Ovary (tissue), 3 donors: ENCODE measurements around the gene KDELR3.

Experiments
- CTCF ChIP-seq, 3 donors: fragments of 450-650 bp in 2 of 3; fragments of 200-600 bp in 1 of 3; IDR thresholded peaks; one replicate each; pipeline versions ENCODE4 v1.5.1 to v1.8.0; 2016 to 2022; ENCODE audit warnings: antibody characterized with exemption in 3 of 3, mild to moderate bottlenecking in 1 of 3
- EP300 ChIP-seq: sonication (generic); formaldehyde crosslinking; IDR thresholded peaks from one replicate; pipeline ENCODE4 v1.6.1; 2017; ENCODE audit warnings: antibody characterized with exemption
- donor health status: DM: no; HTN: no; CAD: no.

- no peak for TF ChIP-seq CTCF (IDR thresholded peaks at IDR 0.05)
- TF ChIP-seq EP300, result no peak
Observed at GRCh38 chr22:38433871-38434270, 34.0 kb upstream of the KDELR3 start.
